HepG2 (cell line): ENCODE results near the gene LIMK2. TPM values are rescaled to one million over a fixed set of nuclear protein-coding genes. Genes with fewer than 3 reads are reported as not detected.

Experiments used
- ARHGAP35 ChIP-seq: sonication (generic); formaldehyde crosslinking; IDR thresholded peaks from 2 replicates; pipeline ENCODE4 v1.9.0; 2022; ENCODE audit warnings: mild to moderate bottlenecking, inconsistent platforms, moderate library complexity, missing genetic modification reagents, borderline replicate concordance
- BATF2 ChIP-seq: sonication (generic); formaldehyde crosslinking; IDR thresholded peaks from 2 replicates; pipeline ENCODE4 v1.8.0; 2022; ENCODE audit warnings: mild to moderate bottlenecking, missing genetic modification reagents, moderate library complexity
- CBX2 ChIP-seq, 2 experiments: fragments of 200-600 bp in 1 of 2; sonication (generic); formaldehyde crosslinking in 1 of 2; IDR thresholded peaks; 2 replicates each; pipeline versions ENCODE4 v1.7.0 to v1.8.1; 2018 to 2022; ENCODE audit warnings: low read depth in 2 of 2, low read length in 1 of 2, mild to moderate bottlenecking in 1 of 2, missing genetic modification reagents in 1 of 2
- JUN ChIP-seq: sonication (generic); formaldehyde crosslinking; IDR thresholded peaks from 2 replicates; pipeline ENCODE4 v1.4.0; 2020; ENCODE audit warnings: mild to moderate bottlenecking, missing genetic modification reagents
- U2AF1 ChIP-seq: fragments of 200-400 bp; formaldehyde crosslinking; optimal IDR thresholded peaks from 2 replicates; pipeline ENCODE3; 2017; ENCODE audit warnings: mild to moderate bottlenecking, low read depth, low read length
- ZBTB21 ChIP-seq: sonication (generic); formaldehyde crosslinking; IDR thresholded peaks from 2 replicates; pipeline ENCODE4 v1.4.0; 2020; ENCODE audit warnings: missing genetic modification reagents
- ZBTB37 ChIP-seq: sonication (generic); formaldehyde crosslinking; IDR thresholded peaks from 2 replicates; pipeline ENCODE4 v1.4.0; 2020; ENCODE audit warnings: mild to moderate bottlenecking, missing genetic modification reagents
- ZFAT ChIP-seq: sonication (generic); formaldehyde crosslinking; conservative IDR thresholded peaks from 2 replicates; pipeline ENCODE4 v1.8.1; 2023; ENCODE audit warnings: missing genetic modification reagents, inconsistent platforms
- ZNF124 ChIP-seq: sonication (generic); formaldehyde crosslinking; IDR thresholded peaks from 2 replicates; pipeline ENCODE4 v1.4.0; 2020; ENCODE audit warnings: missing genetic modification reagents
- ZNF142 ChIP-seq: sonication (generic); formaldehyde crosslinking; IDR thresholded peaks from 2 replicates; pipeline ENCODE4 v1.4.0; 2020; ENCODE audit warnings: missing genetic modification reagents
- ZNF251 ChIP-seq: sonication (generic); formaldehyde crosslinking; IDR thresholded peaks from 2 replicates; pipeline ENCODE4 v1.9.0; 2021; ENCODE audit warnings: mild to moderate bottlenecking, missing genetic modification reagents
- ZNF605 ChIP-seq: sonication (generic); formaldehyde crosslinking; IDR thresholded peaks from 2 replicates; pipeline ENCODE4 v1.8.0; 2022; ENCODE audit warnings: mild to moderate bottlenecking, missing genetic modification reagents
- ZNF614 ChIP-seq: IDR thresholded peaks from 2 replicates; pipeline ENCODE4 v1.6.1; 2018; ENCODE audit warnings: missing biosample characterization, missing genetic modification reagents, inconsistent platforms, borderline replicate concordance
- ZNF629 ChIP-seq: sonication (generic); formaldehyde crosslinking; conservative IDR thresholded peaks from 2 replicates; pipeline ENCODE4 v1.5.0; 2020; ENCODE audit warnings: missing genetic modification reagents
- ZNF660 ChIP-seq: sonication (generic); formaldehyde crosslinking; IDR thresholded peaks from 2 replicates; pipeline ENCODE4 v1.5.1; 2020; ENCODE audit warnings: mild to moderate bottlenecking, low read depth, missing genetic modification reagents, borderline replicate concordance
- ZSCAN12 ChIP-seq: sonication (generic); formaldehyde crosslinking; IDR thresholded peaks from 2 replicates; pipeline ENCODE4 v1.9.0; 2021; ENCODE audit warnings: mild to moderate bottlenecking, missing genetic modification reagents
- polyA plus RNA-seq, 8 experiments: library from polyadenylated mRNA; depleted of rRNA in 3 of 8; stranded (reverse) in 7 of 8; unstranded in 1 of 8; fragments of >200 nt; fragmentation: Illumina TruSeq in 4 of 8; extraction: Trizol in 4 of 8; gene quantifications; 2 replicates each; pipeline versions ENCODE4 v1.2.1 to v1.2.3, GENCODE V29; 2011 to 2016; ENCODE audit warnings: low read depth in 4 of 8, missing spikeins in 1 of 8, mixed read lengths in 1 of 8; ENCODE audit not compliant: insufficient read depth in 1 of 8
- total RNA-seq, 5 experiments: library from RNA; depleted of rRNA; stranded (reverse); fragments of >200 nt; fragmentation: Illumina TruSeq; extraction: Trizol; gene quantifications; 2 replicates each; pipeline ENCODE4 v1.2.3, GENCODE V29; 2016; ENCODE audit warnings: low read depth in 1 of 5
- TF ChIP-seq, protein P1 (sequence below): sonication (generic); formaldehyde crosslinking; IDR thresholded peaks from 2 replicates; pipeline ENCODE4 v1.5.1; 2020; ENCODE audit warnings: mild to moderate bottlenecking, moderate library complexity, missing genetic modification reagents
- TF ChIP-seq, protein P2 (sequence below): sonication (generic); formaldehyde crosslinking; IDR thresholded peaks from 2 replicates; pipeline ENCODE4 v1.9.0; 2021; ENCODE audit warnings: missing genetic modification reagents, mild to moderate bottlenecking, borderline replicate concordance

LIMK2 gene
- total and polyA plus RNA-seq, 2 of the 13 experiments (the other 11 are each of a cell fraction or from before 2014, with no cell fraction given): 20.9 to 29.8 TPM

DNA sequence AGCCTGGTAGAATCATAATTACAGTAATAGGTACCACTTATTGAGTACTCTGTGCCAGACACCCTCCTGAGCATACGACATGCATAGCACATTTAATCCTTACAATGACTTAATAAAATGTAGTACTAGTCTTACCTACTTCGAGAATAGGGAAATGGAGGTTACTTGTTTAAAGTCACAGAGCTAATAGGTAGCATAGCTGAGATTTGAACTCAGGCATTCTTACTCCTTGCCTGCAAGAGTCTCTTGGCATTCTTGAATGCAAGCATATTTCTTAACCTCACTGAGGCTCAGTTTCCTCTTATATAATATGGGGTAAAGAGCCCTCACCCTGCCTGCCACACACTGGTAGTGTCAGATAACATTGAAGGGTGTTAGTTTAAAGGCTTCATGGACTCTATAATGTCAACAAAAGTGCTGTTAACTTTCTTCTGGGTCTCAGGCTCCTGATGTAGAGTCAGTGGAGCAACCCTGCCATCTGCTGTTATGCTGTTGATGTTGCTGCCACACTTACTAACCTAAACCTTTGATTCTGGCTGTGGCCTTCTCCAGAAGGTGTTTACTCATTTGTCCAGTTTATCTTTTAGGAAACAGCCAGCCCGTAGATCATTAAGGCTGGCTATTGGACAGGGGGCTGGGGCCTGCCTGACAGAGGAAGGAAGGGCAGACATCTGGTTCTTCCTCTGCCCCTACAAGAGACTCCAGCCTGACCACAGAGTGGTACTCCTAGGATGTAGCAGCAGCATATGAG lies 18.9 kb downstream of the LIMK2 start (continued):
- TF ChIP-seq, protein P1, sequence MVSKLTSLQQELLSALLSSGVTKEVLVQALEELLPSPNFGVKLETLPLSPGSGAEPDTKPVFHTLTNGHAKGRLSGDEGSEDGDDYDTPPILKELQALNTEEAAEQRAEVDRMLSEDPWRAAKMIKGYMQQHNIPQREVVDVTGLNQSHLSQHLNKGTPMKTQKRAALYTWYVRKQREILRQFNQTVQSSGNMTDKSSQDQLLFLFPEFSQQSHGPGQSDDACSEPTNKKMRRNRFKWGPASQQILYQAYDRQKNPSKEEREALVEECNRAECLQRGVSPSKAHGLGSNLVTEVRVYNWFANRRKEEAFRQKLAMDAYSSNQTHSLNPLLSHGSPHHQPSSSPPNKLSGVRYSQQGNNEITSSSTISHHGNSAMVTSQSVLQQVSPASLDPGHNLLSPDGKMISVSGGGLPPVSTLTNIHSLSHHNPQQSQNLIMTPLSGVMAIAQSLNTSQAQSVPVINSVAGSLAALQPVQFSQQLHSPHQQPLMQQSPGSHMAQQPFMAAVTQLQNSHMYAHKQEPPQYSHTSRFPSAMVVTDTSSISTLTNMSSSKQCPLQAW (CRISPR knock-in tag): peak; percentile 46; the same call in 1 of the 2 replicates
- no peak for TF ChIP-seq ZSCAN12 (CRISPR knock-in tag)
- TF ChIP-seq ZBTB37: no peak
- TF ChIP-seq CBX2 (IDR thresholded peaks at IDR 0.05; ENCODE audit: low read depth, low read length): no peak
- no peak for TF ChIP-seq CBX2 (CRISPR knock-in tag; IDR thresholded peaks at IDR 0.05; ENCODE audit: low read depth)
- TF ChIP-seq, protein P2, sequence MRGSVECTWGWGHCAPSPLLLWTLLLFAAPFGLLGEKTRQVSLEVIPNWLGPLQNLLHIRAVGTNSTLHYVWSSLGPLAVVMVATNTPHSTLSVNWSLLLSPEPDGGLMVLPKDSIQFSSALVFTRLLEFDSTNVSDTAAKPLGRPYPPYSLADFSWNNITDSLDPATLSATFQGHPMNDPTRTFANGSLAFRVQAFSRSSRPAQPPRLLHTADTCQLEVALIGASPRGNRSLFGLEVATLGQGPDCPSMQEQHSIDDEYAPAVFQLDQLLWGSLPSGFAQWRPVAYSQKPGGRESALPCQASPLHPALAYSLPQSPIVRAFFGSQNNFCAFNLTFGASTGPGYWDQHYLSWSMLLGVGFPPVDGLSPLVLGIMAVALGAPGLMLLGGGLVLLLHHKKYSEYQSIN (CRISPR knock-in tag): no peak
- TF ChIP-seq ZNF251 (CRISPR knock-in tag): no peak
- no peak for TF ChIP-seq JUN (CRISPR knock-in tag)
- TF ChIP-seq BATF2: no peak
- no peak for TF ChIP-seq ZNF605 (CRISPR knock-in tag)
- TF ChIP-seq ZNF142 (CRISPR knock-in tag): no peak
- no peak for TF ChIP-seq U2AF1
- TF ChIP-seq ZNF660 (CRISPR knock-in tag): no peak
- no peak for TF ChIP-seq ZBTB21 (CRISPR knock-in tag)
- no peak for TF ChIP-seq ZFAT
- no peak for TF ChIP-seq ARHGAP35
- no peak for TF ChIP-seq ZNF629 (CRISPR knock-in tag)
- TF ChIP-seq ZNF614 (CRISPR knock-in tag): peak; percentile 59; the same call in 1 of the 2 replicates
- TF ChIP-seq ZNF124 (CRISPR knock-in tag): 0 out of 2 replicates have a peak, but pooled peaks have one; percentile 28
